Neural progenitor cell (in vitro differentiated cells): ENCODE measurements around the gene PTPRN2. TPM values are rescaled to one million over a fixed set of nuclear protein-coding genes. Genes with fewer than 3 reads are reported as not detected.

ENCODE experiments used
- DNase-seq: peaks from one replicate; pipeline ENCODE4 v3.0.0-alpha.2; 2016; ENCODE audit warnings: low spot score
- H2AFZ ChIP-seq: fragments of 200-600 bp; sonication (generic); replicated peaks from 2 replicates; pipeline ENCODE4 v1.6.1; 2016; ENCODE audit warnings: antibody characterized with exemption
- H3F3A ChIP-seq: fragments of 200-600 bp; sonication (generic); 2 replicates; pipeline ENCODE4 v1.6.1; 2016; ENCODE audit warnings: antibody characterized with exemption, low read depth
- H3K27ac ChIP-seq: fragments of 200-600 bp; sonication (generic); 2 replicates; pipeline ENCODE4 v1.5.1; 2016; ENCODE audit warnings: mild to moderate bottlenecking
- H3K27me3 ChIP-seq: fragments of 200-600 bp; sonication (generic); 2 replicates; pipeline ENCODE4 v1.6.1; 2016; ENCODE audit warnings: mild to moderate bottlenecking, moderate library complexity
- H3K36me3 ChIP-seq: fragments of 200-600 bp; sonication (generic); 2 replicates; pipeline ENCODE4 v1.5.1; 2016
- H3K4me1 ChIP-seq: fragments of 200-600 bp; sonication (generic); 2 replicates; pipeline ENCODE4 v1.6.1; 2016; ENCODE audit warnings: mixed run types
- H3K4me2 ChIP-seq: fragments of 200-600 bp; sonication (generic); 2 replicates; pipeline ENCODE4 v1.6.1; 2016
- H3K4me3 ChIP-seq: fragments of 200-600 bp; sonication (generic); 2 replicates; pipeline ENCODE4 v1.5.1; 2016
- H3K79me2 ChIP-seq: fragments of 200-600 bp; sonication (generic); 2 replicates; pipeline ENCODE4 v1.6.1; 2016; ENCODE audit warnings: low read depth
- H3K9ac ChIP-seq: fragments of 200-600 bp; sonication (generic); 2 replicates; pipeline ENCODE4 v1.6.1; 2016
- H3K9me3 ChIP-seq: fragments of 200-600 bp; sonication (generic); 2 replicates; pipeline ENCODE4 v1.5.1; 2016; ENCODE audit warnings: low read depth
- H4K20me1 ChIP-seq: fragments of 200-600 bp; sonication (generic); 2 replicates; pipeline ENCODE4 v1.6.1; 2016; ENCODE audit warnings: low read depth
- H3K27ac Mint-ChIP-seq: 3 replicates; pipeline ENCODE4 v1.8.0; 2021; ENCODE audit warnings: mixed read lengths
- H3K27me3 Mint-ChIP-seq: 2 replicates; pipeline ENCODE4 v1.8.0; 2022; ENCODE audit warnings: low read depth, mild to moderate bottlenecking, inconsistent platforms, moderate library complexity, mixed read lengths; ENCODE audit not compliant: insufficient read depth
- H3K36me3 Mint-ChIP-seq: 3 replicates; pipeline ENCODE4 v1.8.0; 2021; ENCODE audit warnings: mixed read lengths
- H3K4me1 Mint-ChIP-seq: 3 replicates; pipeline ENCODE4 v1.8.0; 2021; ENCODE audit warnings: mixed read lengths
- H3K4me3 Mint-ChIP-seq: 3 replicates; pipeline ENCODE4 v1.8.0; 2021; ENCODE audit warnings: mild to moderate bottlenecking, moderate library complexity, mixed read lengths
- H3K9me3 Mint-ChIP-seq: 3 replicates; pipeline ENCODE4 v1.8.0; 2020; ENCODE audit warnings: mixed read lengths
- EZH2 ChIP-seq: fragments of 200-600 bp; sonication (generic); IDR thresholded peaks from 2 replicates; pipeline ENCODE4 v1.6.1; 2017; ENCODE audit warnings: antibody characterized with exemption, mild to moderate bottlenecking, moderate library complexity
- EZH2phosphoT487 ChIP-seq: fragments of 200-600 bp; sonication (generic); IDR thresholded peaks from 2 replicates; pipeline ENCODE4 v1.6.1; 2017; ENCODE audit warnings: antibody characterized with exemption
- total RNA-seq: library from RNA; depleted of rRNA; stranded (reverse); fragments of >200 nt; gene quantifications from 2 replicates; pipeline ENCODE4 v1.2.3, GENCODE V29; 2015; ENCODE audit warnings: low replicate concordance
- TF ChIP-seq, protein P1 (sequence below): fragments of 200-600 bp; sonication (generic); IDR thresholded peaks from 2 replicates; pipeline ENCODE4 v1.5.1; 2017; ENCODE audit warnings: antibody characterized with exemption, mild to moderate bottlenecking

PTPRN2 gene
- total RNA-seq, 1 donor from 2014 or later, result 3.0 TPM

DNA sequence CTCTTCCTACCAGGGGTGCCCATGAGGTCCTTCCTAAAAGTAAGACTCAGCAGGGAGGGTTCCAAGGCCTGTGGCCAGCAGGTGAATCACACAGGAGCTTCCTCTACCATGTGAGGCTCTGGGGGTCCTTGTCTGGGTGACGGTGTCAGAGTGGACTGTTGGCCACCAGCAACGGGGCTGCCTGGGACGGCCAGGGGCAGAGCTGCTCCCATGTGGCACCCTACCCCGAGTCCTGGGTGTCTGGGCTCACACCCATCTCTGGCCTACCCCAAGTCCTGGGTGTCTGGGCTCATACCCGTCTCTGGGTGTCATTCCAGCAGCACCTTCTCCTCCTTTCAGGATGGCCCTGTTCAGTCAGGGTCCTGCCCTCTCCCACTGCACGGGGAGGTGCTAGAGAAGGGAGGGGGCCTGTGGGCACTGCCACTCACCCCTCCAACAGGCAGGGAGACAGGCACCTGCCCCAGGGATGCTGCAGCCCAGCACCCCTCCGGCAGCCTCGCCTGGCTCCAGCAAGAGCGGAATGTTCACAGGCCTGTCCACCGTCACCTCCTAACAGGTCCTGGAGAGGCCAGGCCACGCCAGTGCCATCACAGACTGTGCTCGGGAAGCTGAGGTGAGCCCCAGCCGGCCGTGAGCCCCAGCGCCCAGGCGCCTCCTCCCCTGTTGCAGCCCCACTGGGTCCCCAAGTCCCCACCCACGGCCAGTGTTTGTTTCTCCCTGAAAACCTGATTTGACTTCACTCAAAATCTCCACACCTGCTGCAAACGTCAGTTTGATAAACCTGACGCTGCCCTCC, 143.7 kb downstream of the PTPRN2 start:
- Histone ChIP-seq H3K9ac (no peak overlapping the region), H3K36me3 (no peaks in the 10 kb centered on the region), H3F3A (no peaks in the 10 kb centered on the region), H3K9me3 (no peaks in the 10 kb centered on the region), H4K20me1 (no peaks in the 10 kb centered on the region), H3K27me3 (no peaks in the 10 kb centered on the region), H2AFZ (no peak overlapping the region), H3K27ac (no peak overlapping the region), H3K4me2 (no peak overlapping the region), H3K4me1 (no peaks in the 10 kb centered on the region), H3K4me3 (no peak overlapping the region), H3K79me2 (no peaks in the 10 kb centered on the region)
- Mint-ChIP-seq H3K4me1 (peaks cover 3% of the 10 kb centered on the region), H3K27ac (peak overlapping the region; percentile 69), H3K4me3 (no peak overlapping the region), H3K27me3 (peaks cover 15% of the 10 kb centered on the region), H3K9me3 (peaks cover 7% of the 10 kb centered on the region), H3K36me3 (peaks cover 2% of the 10 kb centered on the region)
- TF ChIP-seq EZH2phosphoT487 (no peak), EZH2 (no peak)
- TF ChIP-seq, protein P1, sequence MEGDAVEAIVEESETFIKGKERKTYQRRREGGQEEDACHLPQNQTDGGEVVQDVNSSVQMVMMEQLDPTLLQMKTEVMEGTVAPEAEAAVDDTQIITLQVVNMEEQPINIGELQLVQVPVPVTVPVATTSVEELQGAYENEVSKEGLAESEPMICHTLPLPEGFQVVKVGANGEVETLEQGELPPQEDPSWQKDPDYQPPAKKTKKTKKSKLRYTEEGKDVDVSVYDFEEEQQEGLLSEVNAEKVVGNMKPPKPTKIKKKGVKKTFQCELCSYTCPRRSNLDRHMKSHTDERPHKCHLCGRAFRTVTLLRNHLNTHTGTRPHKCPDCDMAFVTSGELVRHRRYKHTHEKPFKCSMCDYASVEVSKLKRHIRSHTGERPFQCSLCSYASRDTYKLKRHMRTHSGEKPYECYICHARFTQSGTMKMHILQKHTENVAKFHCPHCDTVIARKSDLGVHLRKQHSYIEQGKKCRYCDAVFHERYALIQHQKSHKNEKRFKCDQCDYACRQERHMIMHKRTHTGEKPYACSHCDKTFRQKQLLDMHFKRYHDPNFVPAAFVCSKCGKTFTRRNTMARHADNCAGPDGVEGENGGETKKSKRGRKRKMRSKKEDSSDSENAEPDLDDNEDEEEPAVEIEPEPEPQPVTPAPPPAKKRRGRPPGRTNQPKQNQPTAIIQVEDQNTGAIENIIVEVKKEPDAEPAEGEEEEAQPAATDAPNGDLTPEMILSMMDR, result no peak
- DNase-seq, result no peak

DNA sequence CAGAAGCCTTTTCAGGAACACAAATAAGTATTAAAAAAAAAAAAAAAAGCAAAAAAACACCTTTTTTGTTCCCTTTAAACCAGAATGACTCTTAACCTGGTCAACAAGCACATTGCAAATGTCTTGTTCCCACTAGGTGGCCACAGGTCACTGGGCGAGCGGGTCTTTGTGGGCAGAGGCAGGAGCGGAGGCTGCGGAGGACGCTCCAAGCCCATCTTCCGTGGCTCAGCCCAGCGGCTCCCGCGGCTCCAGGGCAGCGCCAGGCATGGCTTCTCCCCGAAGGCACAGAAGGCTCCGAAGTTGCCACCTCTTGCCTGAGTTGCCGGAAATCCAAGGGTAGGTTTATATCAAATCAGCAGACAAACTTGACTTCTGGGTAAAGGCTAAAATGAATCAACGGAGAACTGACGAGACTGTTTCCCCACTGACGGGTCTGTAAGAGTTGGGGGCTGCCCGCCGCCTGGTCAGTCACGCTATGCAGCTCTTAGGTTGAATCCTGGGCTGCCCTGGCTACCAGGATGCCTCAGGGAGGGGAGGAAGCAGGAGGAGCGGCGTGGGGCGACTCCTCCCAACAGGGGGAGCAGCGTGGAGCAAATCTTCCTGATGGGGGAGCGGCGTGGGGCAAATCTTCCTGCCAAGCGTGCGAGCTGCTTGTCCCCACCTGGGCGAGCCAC, 144.5 kb downstream of the PTPRN2 start:
- no peak overlapping the region for H3K4me3 Mint-ChIP-seq
- Histone ChIP-seq H3K79me2 (no peaks in the 10 kb centered on the region), H3K36me3 (no peaks in the 10 kb centered on the region), H3K27ac (no peak overlapping the region), H4K20me1 (no peaks in the 10 kb centered on the region), H3K9me3 (no peaks in the 10 kb centered on the region), H3K4me1 (no peaks in the 10 kb centered on the region), H2AFZ (no peak overlapping the region), H3K9ac (no peak overlapping the region), H3F3A (no peaks in the 10 kb centered on the region), H3K27me3 (no peaks in the 10 kb centered on the region), H3K4me2 (no peak overlapping the region), H3K4me3 (no peak overlapping the region)
- TF ChIP-seq, protein P1, result peak; percentile 20
- no peak for TF ChIP-seq EZH2
- H3K27ac Mint-ChIP-seq, result peak overlapping the region; percentile 25
- peaks cover 3% of the 10 kb centered on the region for H3K4me1 Mint-ChIP-seq
- H3K27me3 Mint-ChIP-seq, result peaks cover 15% of the 10 kb centered on the region
- no peak for DNase-seq
- H3K9me3 Mint-ChIP-seq, result peaks cover 7% of the 10 kb centered on the region
- peaks cover 2% of the 10 kb centered on the region for H3K36me3 Mint-ChIP-seq

DNA sequence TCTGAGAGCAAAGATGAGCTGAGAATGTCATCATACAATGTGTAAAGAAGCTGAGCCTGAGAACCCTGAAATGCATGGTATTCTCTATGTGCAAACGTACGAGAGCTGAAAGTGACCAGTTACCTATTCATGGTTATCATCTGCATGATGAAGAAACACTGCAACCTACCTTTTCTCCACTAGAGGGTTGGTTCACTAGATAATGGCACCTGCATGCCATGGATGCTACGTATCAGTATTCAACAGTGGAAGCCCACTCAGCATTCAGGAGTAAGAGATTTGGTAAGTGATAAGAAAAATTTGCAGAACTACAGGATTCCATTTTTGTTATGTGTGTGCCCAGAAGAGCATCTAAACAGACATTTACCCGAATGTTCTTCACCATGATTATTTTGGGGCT, 145.4 kb downstream of the PTPRN2 start:
- peak; percentile 26 for DNase-seq
- Mint-ChIP-seq H3K9me3 (peaks cover 7% of the 10 kb centered on the region), H3K4me3 (no peak overlapping the region), H3K27ac (no peak overlapping the region), H3K27me3 (peaks cover 15% of the 10 kb centered on the region), H3K4me1 (peaks cover 3% of the 10 kb centered on the region), H3K36me3 (peaks cover 2% of the 10 kb centered on the region)
- Histone ChIP-seq H3F3A (no peaks in the 10 kb centered on the region), H3K4me2 (no peak overlapping the region), H3K27ac (no peak overlapping the region), H3K4me3 (no peak overlapping the region), H3K4me1 (no peaks in the 10 kb centered on the region), H4K20me1 (no peaks in the 10 kb centered on the region), H3K9me3 (no peaks in the 10 kb centered on the region), H3K27me3 (no peaks in the 10 kb centered on the region), H3K9ac (no peak overlapping the region), H3K36me3 (no peaks in the 10 kb centered on the region), H2AFZ (no peak overlapping the region), H3K79me2 (no peaks in the 10 kb centered on the region)
- TF ChIP-seq, protein P1, result peak; percentile 46
- TF ChIP-seq EZH2 (no peak), EZH2phosphoT487 (no peak)
